NCI-H345 (cell line): ENCODE results near the gene ARVCF.
A peak's percentile ranks its signal among the peaks of the same experiment; 100 is the strongest.

Experiments
- DNase-seq: peaks from one replicate; lab custom pipeline; 2025; lab: John Stamatoyannopoulos, UW

ARVCF gene

GRCh38 chr22:19973551-19974267, 42.9 kb downstream of the ARVCF start:
- no peak for DNase-seq

GRCh38 chr22:19972652-19973550, 43.7 kb downstream of the ARVCF start:
- DNase-seq = no peak

- DNase-seq = no peak
Measured at GRCh38 chr22:19972251-19972650, 44.4 kb downstream of the ARVCF start.

GRCh38 chr22:19971276-19972124, 45.1 kb downstream of the ARVCF start:
- DNase-seq = no peak

GRCh38 chr22:19970479-19971275, 45.9 kb downstream of the ARVCF start:
- peak; percentile 19 for DNase-seq

GRCh38 chr22:19970031-19970478, 46.6 kb downstream of the ARVCF start:
- DNase-seq = no peak

GRCh38 chr22:19969141-19969928, 47.3 kb downstream of the ARVCF start:
- DNase-seq = no peak

- no peak for DNase-seq
Measured at GRCh38 chr22:19968450-19968891, 48.2 kb downstream of the ARVCF start.

- DNase-seq = no peak
Measured at GRCh38 chr22:19967850-19968449, 48.7 kb downstream of the ARVCF start.

- DNase-seq = no peak
Measured at GRCh38 chr22:19966908-19967750, 49.5 kb downstream of the ARVCF start.

GRCh38 chr22:19965771-19966709, 50.6 kb downstream of the ARVCF start:
- peak; percentile 37 for DNase-seq

GRCh38 chr22:19964701-19965386, 51.8 kb downstream of the ARVCF start:
- DNase-seq = no peak

GRCh38 chr22:19963863-19964642, 52.6 kb downstream of the ARVCF start:
- no peak for DNase-seq

- peak; percentile 24 for DNase-seq
Measured at GRCh38 chr22:19962909-19963806, 53.5 kb downstream of the ARVCF start.

- peak; percentile 79 for DNase-seq
Measured at GRCh38 chr22:19962246-19962908, 54.2 kb downstream of the ARVCF start.
